GM19238 (cell line): Measurements from ENCODE around the gene KCTD10.
"Not testable (repeated sequence)": the region's sequence is repeated elsewhere in the genome, so short reads cannot be mapped to it uniquely, and the experiment has no call there.

ENCODE experiments used
- DNase-seq: peaks from one replicate; pipeline ENCODE4 v3.0.0; 2011; ENCODE audit warnings: low spot score; ENCODE audit not compliant: insufficient read length

KCTD10 gene

GRCh38 chr12:109422251-109422650 is 54.8 kb downstream of the KCTD10 start:
- no peak for DNase-seq

- no peak for DNase-seq
These were observed 55.6 kb downstream of the KCTD10 start for GRCh38 chr12:109421355-109422087.

- DNase-seq, result no peak
These were observed 58.1 kb downstream of the KCTD10 start for GRCh38 chr12:109418848-109419480.

- DNase-seq, result not testable (repeated sequence)
These were observed 71.0 kb downstream of the KCTD10 start for GRCh38 chr12:109406147-109406546.

- not testable (repeated sequence) for DNase-seq
These were observed 72.3 kb downstream of the KCTD10 start for GRCh38 chr12:109404841-109405240.
